ENCODE data around the gene DIPK1B. TPM values are rescaled to one million over a fixed set of nuclear protein-coding genes. Genes with fewer than 3 reads are reported as not detected.

DIPK1B gene
- total and polyA plus RNA-seq, 8 donors, result 4.3 to 32.3 (median 6.5) TPM

GRCh38 chr9:136757751-136758140 is 45.4 kb downstream of the DIPK1B start:
- intact Hi-C loops (cut with DNase I), result no loop called here
- Histone ChIP-seq H3K4me3 (no peak overlapping the region), H3K27me3 (no peaks in the 10 kb centered on the region), H3K9me3 (no peaks in the 10 kb centered on the region), H3K27ac (no peak overlapping the region), H3K36me3 (no peaks in the 10 kb centered on the region), H3K4me1 (no peaks in the 10 kb centered on the region)
- peak in 1 of 6 donors; percentile 51 for DNase-seq
- TF ChIP-seq CTCF (IDR thresholded peaks at IDR 0.05), result no peak
- WGBS, 2 donors, result 81 to 87% methylated on average over 20 of the region's 20 CpGs
- no peak for ATAC-seq
- no peak for FAIRE-seq

DNA sequence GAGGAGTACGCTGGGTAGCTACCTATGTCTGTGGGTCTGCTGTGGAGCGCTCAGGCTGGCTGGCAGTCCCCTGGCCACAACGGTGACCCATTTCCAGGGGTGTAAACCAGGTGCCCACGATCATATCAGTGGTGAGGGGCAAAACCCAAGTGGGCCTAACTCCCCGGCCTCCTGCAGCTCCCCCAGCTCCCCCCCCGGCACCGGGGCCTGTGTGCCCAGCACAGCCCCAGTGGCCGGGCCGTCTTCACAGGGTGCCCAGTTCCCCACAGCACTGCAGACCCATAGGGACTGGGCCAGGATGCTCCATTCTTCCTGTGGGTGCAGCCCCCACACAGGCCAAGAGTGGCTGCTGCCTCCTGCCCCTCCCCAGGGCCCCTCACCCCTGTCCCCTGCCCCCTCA is 46.6 kb downstream of the DIPK1B start:
- DNase-seq, result peak in 1 of 6 donors; percentile 54
- 68 to 78% methylated on average over 8 to 9 of the region's 9 CpGs for WGBS, 2 donors
- intact Hi-C loops (cut with DNase I), result no loop called here

GRCh38 chr9:136759436-136760325 is 47.3 kb downstream of the DIPK1B start:
- Histone ChIP-seq H3K9me3 (no peaks in the 10 kb centered on the region), H3K27me3 (no peaks in the 10 kb centered on the region), H3K4me1 (no peaks in the 10 kb centered on the region), H3K36me3 (no peaks in the 10 kb centered on the region), H3K27ac (no peak overlapping the region), H3K4me3 (no peak overlapping the region)
- DNase-seq, result peak in 1 of 6 donors; percentile 40
- FAIRE-seq, result no peak
- ATAC-seq, result no peak
- intact Hi-C loops (cut with DNase I), result no loop called here
- 69 to 87% methylated on average over 27 of the region's 27 CpGs for WGBS, 2 donors
- TF ChIP-seq CTCF (IDR thresholded peaks at IDR 0.05), result no peak

More for the DNA sequence above, 46.6 kb downstream of the DIPK1B start:
- Histone ChIP-seq H3K36me3 (no peaks in the 10 kb centered on the region), H3K4me3 (no peak overlapping the region), H3K4me1 (no peaks in the 10 kb centered on the region), H3K9me3 (no peaks in the 10 kb centered on the region), H3K27ac (no peak overlapping the region), H3K27me3 (no peaks in the 10 kb centered on the region)
- no peak for TF ChIP-seq CTCF (IDR thresholded peaks at IDR 0.05)
- FAIRE-seq (no peak), ATAC-seq (no peak)

GRCh38 chr9:136760424-136760823 is 48.1 kb downstream of the DIPK1B start:
- H3K36me3 ChIP-seq, result no peaks in the 10 kb centered on the region
- H3K4me1 ChIP-seq, result no peaks in the 10 kb centered on the region
- H3K4me3 ChIP-seq, result no peak overlapping the region
- peak in 1 of 6 donors; percentile 54 for DNase-seq
- H3K27ac ChIP-seq, result no peak overlapping the region
- H3K27me3 ChIP-seq, result no peaks in the 10 kb centered on the region
- no peak for TF ChIP-seq CTCF (IDR thresholded peaks at IDR 0.05)
- no peaks in the 10 kb centered on the region for H3K9me3 ChIP-seq
- no peak for ATAC-seq
- 64 to 76% methylated on average over 25 of the region's 25 CpGs for WGBS, 2 donors
- no peak for FAIRE-seq
- intact Hi-C loops (cut with DNase I), result no loop called here

Data from pancreas (tissue), 10 donors.